ENCODE results near the gene PAFAH1B1.

PAFAH1B1 gene

DNA sequence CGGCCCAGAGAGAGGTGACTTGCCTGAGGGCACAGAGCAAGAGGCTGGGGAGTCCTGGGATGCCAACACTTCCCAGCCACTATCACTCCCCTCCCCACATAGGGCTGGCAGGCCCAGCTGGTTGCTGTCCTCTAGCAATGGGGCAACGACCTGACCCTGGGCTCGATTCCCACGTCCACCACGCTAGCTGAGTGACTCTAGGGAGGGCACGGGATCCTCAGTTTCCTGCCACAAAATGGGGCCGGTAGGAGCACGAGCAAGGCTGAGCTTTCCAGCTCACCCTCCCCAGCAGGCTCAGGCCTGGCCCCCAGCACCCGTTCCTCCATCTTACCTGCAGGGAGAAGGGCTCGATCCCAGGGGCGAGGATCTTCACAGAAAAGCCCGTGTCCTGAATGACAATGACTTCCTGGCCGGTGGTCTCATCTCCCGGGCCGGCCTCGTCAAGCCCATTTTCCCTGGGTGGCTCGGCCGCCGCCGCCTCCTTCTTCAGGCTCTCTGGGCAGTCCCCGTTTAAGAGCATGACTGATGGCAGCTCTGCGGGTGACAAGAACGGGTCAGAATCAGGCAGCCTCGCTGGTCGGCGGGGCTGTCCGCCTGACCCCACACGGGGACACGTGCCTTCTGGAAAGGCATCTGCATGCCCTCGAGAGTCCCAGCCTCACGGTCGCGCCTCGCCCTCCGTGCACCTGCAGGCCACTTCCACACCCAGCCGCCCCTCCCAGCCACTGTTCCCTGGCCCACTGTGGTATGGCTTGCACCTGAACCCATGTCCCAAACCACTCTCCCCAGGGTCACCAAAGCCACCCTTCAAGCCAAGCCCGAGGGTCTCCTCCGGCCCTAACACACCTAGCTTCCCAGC lies 110.8 kb downstream of the PAFAH1B1 start:
- DNase-seq: no peak

DNA sequence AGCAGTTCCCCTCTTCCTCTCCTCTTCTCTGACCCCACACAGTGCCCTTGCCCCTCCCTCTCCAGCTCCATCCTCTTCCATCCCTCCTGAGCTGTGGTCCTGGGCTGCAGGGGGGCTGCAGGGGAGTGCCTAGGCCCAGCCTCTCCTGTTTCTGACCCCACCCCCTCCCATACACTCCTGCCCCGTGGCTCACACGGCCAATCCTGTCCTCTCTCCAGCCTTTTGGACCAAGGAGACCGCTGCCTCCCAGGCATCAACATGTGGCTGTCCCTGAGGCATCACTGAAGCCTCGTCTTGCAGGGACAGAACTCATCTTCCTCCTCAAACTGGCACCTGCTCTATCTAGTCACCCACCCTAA lies 111.4 kb downstream of the PAFAH1B1 start:
- no peak for DNase-seq

DNA sequence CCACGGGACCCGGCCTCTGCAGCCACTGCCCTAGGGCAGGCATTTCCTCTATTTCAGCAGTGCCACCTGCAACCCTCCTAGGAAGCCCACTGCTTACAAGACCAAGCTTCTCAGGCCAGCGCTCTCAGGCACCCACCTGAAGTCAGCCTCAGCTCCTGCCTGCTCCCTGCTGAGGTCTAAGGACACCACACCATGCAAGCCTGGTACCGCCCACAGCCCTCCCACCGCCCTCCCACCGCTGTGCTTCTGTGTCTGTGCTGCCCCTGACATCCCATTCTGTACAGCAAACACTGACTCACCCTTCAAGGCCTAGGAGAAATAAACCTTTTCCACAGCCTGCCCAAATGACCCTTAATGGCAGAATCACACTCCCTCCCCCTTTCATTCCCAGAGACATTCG lies 111.8 kb downstream of the PAFAH1B1 start:
- no peak for DNase-seq

DNA sequence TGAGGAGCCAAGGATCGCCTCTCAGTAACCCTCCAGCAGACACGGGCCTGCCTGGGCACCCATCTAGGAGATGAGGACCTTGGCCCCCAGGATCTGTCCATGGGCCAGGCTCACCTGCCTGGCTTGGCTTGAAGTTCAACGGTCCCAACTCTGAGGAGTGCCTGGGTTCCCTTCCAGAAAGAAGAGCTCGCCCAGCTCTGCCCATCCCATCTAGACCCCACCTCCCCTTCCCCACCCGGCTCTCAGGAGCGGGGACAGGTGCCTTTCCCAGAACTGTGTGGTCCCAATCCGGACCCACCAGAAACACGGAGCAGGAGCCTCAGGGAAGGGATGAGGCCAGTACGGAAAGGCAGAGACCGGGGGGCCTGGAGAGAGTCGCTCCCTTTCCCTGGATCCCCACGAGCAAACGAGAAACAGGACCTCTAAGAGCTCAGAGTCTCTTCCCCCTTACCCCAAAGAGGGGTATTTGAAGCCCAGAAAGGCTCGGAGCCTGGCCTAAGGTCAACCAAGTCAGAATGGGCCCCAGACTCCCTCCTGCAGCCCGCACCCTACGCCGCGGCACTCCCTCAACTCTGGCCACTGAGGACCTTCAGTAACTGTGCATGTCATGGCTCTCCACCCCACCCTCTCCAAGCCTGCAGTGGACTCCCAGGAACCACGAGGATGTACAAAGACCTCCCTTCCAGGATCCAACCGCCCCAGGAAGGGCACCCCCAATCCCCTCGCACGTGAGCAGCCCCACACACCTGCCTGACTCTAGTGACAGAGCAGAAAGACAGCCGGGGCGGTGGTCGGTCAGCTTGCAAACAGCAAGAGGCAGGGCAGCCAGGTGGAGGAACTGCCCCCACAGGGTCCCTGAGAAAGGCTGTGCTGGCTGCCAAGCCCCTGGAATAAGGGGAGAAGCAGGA lies 112.7 kb downstream of the PAFAH1B1 start:
- DNase-seq: no peak

DNA sequence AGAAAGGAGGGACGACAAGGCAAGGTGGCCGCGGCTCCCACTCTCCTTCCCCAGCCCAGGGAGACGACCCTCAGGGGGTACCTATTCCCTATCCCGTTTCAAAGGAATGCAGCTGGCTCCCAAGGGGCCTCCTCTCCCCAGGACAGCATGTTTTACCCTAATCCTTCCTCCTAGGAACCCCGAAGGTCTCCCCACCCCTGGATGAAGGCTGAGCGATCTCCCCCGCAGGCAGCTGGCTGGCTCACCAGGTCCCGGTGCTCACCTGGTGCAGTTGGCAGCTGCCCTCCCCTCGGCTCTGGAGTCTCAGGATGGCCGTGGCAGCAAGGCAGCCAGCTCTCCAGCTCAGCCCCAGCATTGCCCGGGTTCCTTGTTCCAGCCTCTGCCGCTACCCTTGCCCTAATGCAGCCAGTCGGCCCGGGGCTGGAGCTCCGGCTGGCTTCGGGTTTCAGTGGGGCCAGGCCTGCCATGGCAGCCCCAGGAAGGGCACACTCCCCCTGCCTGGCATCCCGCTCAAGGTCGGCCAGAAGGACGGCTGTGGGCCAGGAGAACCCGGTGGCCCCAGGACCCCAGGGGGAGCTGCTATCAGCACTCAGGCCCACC lies 113.6 kb downstream of the PAFAH1B1 start:
- no peak for DNase-seq

DNA sequence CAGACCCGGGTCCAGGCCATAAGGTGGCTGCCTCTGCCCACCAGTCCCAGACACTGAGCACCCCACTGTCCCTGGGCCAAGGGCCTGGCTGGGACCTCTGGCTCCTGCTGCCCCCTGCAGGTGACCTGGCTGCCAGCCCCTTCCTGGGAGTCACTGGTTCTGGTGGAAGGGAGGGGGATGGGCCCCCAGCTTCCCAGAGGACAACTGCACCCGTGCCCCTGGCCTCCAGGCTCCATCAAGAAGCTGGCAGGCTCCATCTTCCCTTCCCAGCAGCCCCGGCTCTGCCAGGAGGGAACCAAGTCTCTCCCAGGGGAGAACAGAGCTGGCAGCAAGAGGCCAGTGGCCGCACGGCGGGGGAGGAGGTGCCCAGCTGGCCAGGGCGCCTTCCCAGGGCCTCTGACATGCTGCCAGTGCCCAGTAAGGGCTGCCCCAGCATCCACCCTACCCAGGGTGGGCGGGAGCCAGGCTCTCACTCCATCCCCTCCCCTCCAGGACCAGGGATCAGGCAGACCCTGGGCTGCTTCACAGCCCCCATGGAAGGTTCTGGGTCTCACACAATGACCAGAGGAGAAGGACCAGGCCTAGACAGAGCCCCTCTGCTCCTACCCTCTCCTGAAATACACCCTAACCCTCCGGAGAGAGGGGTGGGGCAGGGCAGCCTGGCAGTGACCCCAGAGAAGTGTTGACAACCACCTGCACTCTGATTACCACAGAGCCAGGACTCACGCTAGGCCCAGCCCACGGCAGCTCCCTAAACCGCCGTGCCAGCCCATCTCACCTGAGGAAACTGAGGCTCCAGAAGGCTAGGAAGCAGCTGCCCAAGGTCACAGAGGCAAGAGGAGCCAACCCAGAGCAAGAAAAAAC lies 114.5 kb downstream of the PAFAH1B1 start:
- no peak for DNase-seq

DNA sequence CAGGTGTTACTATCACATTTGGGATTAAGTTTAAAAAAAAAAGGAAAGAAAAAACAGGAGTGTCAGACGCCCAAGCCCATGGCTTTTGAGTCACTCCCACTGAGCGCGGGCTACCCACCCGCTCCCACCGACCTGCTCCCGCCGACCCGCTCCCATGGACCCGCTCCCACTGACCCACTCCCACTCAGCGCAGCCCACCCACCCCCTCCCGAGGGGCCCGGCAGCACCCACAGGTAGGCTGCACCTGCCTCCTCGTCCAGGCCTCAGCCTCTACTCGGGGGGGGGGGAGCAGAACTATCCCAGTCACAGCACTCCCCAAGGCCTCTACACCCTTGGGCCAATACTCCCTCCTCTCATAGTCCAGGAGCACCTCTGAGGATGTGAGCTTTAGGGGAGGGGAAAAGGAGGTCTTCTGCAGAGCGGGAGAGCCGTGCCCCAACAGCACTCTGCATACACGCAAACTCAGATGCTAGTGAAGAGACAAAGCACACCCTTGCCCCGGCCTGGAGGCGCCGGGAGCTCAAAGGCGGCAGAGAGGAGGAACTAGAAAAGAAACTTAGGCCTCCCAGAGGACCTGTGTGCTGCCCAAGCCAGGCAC lies 115.2 kb downstream of the PAFAH1B1 start:
- DNase-seq: no peak

DNA sequence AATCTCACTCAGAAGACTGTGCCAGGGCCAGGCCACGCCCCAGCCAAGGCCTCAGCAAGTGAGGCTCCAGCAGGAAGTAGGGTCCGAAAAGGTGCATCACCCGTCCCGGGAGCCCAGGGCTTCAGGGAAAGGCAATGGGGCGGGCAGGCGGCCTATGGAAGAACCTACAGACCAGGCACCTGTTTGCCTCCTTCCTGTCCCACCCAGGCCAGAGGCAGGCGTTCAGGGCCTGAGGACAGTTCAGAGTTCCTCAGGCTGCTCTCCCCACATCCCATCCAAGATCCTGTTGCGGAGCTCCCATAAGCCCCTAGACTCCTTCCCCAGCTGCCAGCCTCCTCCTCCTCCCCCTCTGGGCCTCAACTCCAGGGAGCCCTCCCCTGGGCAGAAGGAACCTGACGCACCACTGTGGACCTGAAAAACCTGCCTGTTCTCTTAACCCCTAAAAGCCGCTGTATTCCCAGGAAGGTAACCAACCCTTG lies 115.8 kb downstream of the PAFAH1B1 start:
- DNase-seq: no peak

DNA sequence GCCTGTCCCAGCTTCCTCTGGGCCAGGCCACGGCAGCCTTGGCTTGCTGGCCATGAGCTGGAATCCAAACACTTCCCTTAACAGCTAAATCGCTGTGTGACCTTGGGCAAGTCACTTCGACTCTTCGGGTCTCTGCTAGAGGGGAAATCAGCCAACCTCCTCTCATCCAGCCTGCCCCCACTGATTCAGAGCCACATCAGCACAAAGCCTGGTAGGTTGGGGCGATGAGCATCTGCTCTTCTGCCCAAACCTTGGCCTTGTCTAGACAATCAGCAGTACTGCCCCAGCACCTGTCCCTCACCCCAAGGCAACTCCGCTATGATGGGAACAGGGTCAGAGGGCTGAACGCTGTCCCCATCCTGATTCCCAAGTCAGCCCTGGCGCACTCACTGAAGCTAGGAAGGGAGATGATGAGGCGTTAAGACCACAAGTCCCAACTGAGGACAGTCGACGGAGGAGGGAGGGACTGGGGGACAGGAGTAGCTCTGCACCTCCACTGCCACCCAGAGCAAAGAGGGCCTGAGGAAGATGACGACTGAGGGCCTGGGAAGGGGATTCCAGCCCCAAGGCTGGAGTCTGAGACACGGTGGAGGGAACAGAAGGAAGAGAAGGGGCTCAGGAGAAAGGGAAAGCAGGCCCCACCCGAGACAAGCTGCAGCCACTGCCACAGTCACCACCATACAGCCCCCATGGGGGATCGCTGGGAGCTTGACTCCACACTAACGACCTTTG lies 116.8 kb downstream of the PAFAH1B1 start:
- DNase-seq: no peak

DNA sequence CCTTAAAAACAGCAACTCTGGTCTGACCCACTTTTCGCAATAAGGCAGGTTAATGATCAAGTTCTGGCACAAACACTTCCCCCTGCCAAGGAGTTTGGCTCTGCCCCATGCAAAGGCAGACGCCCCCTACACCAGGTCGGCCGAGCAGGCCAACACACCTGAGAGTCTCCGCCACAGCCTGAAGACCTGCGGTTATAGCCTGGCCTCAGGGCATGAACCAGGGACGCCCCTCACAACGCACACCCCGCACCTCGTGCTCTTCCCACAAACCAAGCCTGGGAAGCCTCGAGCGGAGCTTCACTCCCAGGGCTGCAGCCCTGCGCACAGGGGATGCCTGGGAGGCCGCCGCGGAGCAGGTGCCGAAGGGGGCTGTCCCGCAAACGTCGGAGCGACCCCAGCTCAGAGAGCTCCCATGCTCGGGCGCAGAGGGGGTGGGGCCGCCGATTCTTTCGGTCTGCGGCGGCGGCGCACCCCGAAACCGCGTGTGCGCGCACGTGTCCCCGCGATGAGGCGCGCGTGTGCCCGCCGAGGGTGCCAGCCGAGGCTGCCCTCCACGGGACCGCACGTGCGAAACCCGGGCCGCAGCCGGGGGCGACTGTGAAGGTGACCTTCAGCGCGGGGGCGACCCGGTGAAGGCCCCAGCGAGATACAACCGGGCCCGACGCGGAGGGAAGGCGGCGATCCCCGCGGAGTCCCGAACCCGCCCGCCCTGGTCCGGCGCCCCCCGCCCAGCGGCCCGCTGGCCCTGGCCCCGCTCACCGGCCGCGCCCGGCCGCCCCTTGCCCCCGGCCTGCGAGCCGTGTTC lies 117.6 kb downstream of the PAFAH1B1 start:
- DNase-seq: peak; percentile 13

DNA sequence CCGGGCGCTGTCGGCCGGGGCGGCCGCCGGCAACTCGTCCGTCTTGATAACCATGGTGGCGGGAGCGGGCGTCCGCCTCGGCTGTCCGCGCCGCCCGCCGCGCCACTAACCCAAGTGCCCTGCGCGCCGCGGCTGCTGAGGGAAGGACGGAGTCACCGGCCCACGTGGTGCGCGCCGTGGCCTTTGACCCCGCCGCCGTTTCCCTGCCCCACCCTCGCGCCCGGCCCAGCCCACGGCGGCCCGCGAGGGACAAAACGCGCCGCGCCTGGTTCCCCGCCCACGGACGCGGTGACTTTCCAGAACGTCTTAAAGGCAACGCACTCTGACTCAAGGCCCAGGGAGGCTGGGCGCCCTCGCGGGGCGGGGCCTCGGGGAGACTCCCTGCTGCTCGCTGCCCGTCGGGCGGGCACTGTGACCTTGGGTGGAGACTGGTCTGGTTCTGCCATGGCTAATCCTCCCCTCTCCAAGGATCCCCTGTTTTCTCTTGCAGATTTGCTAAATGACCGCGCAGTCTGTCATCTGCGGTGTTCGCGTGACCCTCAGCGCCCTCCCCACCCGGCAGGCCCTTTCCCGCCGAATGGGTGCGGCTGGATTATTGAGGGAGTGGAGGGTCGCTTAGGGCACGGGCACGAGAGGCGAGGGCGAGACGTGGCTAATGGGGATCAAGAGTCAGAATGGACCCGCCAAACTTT lies 118.3 kb downstream of the PAFAH1B1 start, which contains the start of gene CLUH:
Gene CLUH, minus strand, starts transcription at position 157 of the 692 bp plus-strand sequence. Its CDS starts 103 bp downstream, at position 54.
- peak; percentile 96 for DNase-seq

DNA sequence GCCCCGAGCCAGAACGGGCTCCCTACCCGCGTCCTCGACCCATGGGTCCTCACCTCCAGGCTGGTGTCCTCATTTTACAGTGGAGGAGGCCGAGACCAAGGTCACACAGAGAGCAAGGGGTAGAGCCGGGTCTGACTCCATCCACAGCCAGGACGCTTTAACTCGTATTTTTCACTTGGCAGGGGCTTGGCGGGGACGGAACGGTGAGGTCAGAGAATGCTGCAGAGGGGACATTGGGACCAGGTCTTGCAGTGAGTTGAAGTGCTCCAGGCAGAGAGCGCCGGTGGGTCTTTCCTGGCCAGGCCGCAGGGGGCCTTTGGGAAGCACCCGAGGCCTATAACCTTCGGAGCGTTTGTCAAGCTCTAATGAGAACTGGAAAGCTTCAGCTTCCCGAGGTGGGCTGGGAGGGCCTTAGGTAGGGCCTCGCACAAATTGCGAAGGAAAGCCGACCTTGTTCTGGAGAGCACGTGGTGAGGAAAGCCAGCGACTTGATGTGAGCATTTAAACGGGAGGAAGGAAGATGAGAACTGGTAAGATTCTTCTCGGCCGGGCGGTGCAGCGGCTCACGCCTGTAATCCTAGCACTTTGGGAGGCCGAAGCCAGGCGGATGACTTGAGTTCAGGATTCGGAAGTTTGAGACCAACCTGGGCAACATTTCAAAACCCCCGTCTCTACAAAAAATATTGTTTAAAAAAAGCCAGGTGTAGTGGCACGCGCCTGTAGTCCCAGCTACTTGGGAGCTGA lies 119.0 kb downstream of the PAFAH1B1 start:
- DNase-seq: no peak

DNA sequence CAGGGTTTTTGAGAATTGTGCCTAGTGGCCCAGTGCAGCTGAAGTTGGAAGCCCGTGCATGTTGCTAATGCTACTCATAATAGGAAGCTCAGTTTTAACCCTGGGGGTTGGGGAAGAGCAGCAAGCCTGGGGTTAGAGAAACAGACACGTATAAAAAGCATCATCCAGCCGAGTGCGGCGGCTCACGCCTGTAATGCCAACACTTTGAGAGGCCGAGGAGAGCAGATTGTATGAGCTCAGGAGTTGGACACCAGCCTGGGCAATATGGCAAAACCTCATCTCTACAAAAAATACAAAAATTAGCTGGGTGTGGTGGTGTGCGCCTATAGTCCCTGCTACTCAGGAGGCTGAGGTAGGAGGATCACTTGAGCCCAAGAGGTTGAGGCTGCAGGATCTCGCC lies 120.4 kb downstream of the PAFAH1B1 start:
- no peak for DNase-seq

DNA sequence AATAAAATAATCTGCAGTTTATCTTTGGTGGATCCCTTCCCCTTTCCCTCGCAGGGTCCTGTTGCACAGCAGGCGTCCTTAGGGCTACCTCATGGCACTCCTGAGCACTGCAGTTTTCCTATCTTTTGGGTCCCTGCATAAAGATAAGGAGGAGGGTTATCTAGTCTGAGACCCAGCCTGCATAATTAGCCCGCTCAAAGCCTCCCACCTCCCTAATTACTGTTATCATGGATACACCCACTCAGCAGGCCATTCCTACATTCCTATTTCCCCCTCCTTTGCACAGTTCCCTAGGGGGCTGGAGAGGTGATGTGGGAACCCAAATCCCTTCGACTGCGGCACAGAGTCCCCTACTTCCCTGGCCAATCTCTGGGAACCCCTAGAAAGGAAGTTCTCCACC lies 123.2 kb downstream of the PAFAH1B1 start:
- no peak for DNase-seq

DNA sequence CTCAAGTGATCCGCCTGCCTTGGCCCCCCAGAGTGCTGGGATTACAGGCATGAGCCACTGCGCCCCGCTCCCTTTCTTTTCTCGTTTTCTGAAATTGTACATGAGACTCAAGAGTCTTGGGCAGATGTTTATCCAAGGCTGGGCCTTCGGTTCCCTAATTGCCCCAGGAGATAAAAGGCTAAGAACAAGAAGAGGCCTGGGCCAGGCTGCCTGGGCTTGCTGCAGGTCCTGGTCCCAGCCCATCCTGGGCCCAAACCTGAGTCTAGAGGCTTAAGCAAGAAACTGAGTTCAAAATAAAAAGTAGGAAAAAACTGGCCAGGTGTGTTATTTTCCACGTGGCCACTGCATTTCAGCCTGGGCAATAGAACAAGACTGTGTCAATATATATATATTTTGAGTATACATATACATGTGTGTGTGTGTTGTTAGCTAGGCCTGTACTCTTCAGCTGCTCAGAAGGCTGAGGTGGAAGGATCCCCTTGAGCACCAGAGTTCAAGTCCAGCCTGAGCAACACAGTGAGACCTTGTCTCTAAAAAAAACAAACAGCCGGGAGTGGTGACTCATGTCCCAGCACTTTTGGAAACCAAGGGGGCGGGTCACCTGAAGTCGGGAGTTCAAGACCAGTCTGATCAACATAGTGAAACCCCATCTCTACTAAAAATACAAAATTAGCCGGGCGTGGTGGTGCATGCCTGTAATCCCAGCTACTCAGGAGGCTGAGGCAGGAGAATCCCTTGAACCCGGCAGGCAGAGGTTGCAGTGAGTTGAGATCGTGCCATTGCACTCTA lies 124.9 kb downstream of the PAFAH1B1 start:
- DNase-seq: no peak

DNA sequence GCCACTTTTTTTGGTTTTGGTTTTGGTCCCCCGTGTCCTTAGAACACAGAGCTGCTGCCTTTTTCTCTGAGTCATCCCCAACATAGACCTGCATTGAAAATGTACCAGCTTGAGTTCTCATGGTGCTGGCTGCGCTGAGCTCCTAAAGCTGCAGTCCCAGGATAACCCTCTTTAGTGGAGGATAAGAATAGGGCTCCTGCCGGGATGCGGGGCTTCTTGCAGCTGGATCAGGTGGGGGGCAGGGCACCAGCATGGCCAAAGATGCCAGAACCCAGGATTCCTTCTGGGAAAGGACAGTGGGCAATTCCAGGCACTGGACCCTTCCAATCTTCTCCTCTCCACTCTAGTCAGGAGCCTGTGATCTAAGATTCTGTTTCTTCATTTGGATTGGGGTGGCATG lies 126.4 kb downstream of the PAFAH1B1 start:
- no peak for DNase-seq

DNA sequence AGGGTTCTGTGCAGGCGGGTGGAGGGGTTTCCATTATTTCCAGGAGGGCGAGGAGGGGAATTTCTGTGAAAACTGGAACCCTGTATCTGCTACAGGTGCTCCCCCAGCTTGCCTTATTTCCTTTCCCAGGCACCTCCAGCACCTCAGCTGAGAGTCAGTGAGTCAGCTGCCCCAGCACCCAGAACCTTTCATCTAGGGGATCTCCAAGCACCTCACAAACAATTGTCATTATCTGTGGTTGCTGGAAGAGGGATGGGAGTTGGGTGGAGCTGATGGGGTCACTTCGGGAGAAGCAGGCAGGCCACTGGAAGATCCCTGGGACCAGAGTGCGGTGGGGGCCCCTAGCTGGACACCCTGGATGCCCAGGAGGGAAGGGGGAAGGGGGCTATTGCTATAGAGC lies 128.1 kb downstream of the PAFAH1B1 start:
- no peak for DNase-seq

DNA sequence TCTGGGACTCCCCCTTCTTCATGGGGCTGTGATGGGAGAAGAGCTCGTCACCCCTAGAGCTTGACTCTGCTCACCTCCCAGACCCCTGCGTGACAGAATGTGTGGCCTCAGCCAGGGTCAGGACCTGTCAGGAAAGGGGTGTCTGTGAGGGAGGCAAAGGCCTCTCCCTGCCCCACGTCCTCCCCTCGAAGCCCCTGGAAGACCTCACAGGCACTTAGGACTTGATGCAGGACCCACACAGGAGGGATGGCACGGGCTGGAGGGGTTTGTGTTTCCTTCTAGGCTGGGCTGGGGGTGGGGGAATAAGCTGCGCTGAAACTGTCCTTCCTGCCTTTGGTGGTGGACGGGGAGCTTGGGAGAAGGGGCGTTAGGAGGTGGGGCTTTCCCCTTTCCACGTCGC lies 129.2 kb downstream of the PAFAH1B1 start:
- DNase-seq: no peak

All from central memory CD4-positive, alpha-beta T cell (primary cell).